Progenitor cell of endocrine pancreas (in vitro differentiated cells): ENCODE measurements around the gene LRP1B. TPM values are rescaled to one million over a fixed set of nuclear protein-coding genes. Genes with fewer than 3 reads are reported as not detected.
"Not testable (repeated sequence)": the region's sequence is repeated elsewhere in the genome, so short reads cannot be mapped to it uniquely, and the experiment has no call there.

Experiments used
- DNase-seq: peaks from one replicate; pipeline ENCODE4 v3.0.0; 2021; ENCODE audit warnings: low spot score; ENCODE audit not compliant: unreplicated experiment
- H3K27ac Mint-ChIP-seq: 2 replicates; pipeline ENCODE4 v1.8.0; 2021; ENCODE audit warnings: mild to moderate bottlenecking, moderate library complexity, mixed read lengths
- H3K27me3 Mint-ChIP-seq: 2 replicates; pipeline ENCODE4 v1.8.0; 2021; ENCODE audit warnings: mixed read lengths
- H3K36me3 Mint-ChIP-seq: 2 replicates; pipeline ENCODE4 v1.8.0; 2022; ENCODE audit warnings: mixed read lengths; ENCODE audit not compliant: insufficient read depth
- H3K4me1 Mint-ChIP-seq: 2 replicates; pipeline ENCODE4 v1.8.0; 2021; ENCODE audit warnings: low read depth, mixed read lengths
- H3K4me3 Mint-ChIP-seq: 2 replicates; pipeline ENCODE4 v1.8.0; 2021; ENCODE audit warnings: low read depth, mild to moderate bottlenecking, moderate library complexity, mixed read lengths
- H3K9me3 Mint-ChIP-seq: 2 replicates; pipeline ENCODE4 v1.8.0; 2021; ENCODE audit warnings: low read depth, mixed read lengths
- total RNA-seq: library from RNA; stranded (reverse); gene quantifications from 2 replicates; pipeline ENCODE4 v1.2.1, GENCODE V29; 2021
- TF ChIP-seq, protein P1 (sequence below): fragments of 200-600 bp; sonication (generic); IDR thresholded peaks from one replicate; pipeline ENCODE4 v1.5.0; 2021; ENCODE audit warnings: antibody characterized with exemption, mild to moderate bottlenecking; ENCODE audit not compliant: unreplicated experiment

The LRP1B gene
- total RNA-seq, 1 donor from 2014 or later: 0.57 TPM

GRCh38 chr2:140422759-140423158, 1708.1 kb downstream of the LRP1B start:
- H3K27me3 Mint-ChIP-seq: no peaks in the 10 kb centered on the region
- no peak overlapping the region for H3K4me3 Mint-ChIP-seq
- H3K9me3 Mint-ChIP-seq: no peaks in the 10 kb centered on the region
- TF ChIP-seq, protein P1, sequence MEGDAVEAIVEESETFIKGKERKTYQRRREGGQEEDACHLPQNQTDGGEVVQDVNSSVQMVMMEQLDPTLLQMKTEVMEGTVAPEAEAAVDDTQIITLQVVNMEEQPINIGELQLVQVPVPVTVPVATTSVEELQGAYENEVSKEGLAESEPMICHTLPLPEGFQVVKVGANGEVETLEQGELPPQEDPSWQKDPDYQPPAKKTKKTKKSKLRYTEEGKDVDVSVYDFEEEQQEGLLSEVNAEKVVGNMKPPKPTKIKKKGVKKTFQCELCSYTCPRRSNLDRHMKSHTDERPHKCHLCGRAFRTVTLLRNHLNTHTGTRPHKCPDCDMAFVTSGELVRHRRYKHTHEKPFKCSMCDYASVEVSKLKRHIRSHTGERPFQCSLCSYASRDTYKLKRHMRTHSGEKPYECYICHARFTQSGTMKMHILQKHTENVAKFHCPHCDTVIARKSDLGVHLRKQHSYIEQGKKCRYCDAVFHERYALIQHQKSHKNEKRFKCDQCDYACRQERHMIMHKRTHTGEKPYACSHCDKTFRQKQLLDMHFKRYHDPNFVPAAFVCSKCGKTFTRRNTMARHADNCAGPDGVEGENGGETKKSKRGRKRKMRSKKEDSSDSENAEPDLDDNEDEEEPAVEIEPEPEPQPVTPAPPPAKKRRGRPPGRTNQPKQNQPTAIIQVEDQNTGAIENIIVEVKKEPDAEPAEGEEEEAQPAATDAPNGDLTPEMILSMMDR: no peak
- H3K36me3 Mint-ChIP-seq: no peaks in the 10 kb centered on the region
- no peak for DNase-seq
- H3K4me1 Mint-ChIP-seq: no peaks in the 10 kb centered on the region
- no peak overlapping the region for H3K27ac Mint-ChIP-seq

DNA sequence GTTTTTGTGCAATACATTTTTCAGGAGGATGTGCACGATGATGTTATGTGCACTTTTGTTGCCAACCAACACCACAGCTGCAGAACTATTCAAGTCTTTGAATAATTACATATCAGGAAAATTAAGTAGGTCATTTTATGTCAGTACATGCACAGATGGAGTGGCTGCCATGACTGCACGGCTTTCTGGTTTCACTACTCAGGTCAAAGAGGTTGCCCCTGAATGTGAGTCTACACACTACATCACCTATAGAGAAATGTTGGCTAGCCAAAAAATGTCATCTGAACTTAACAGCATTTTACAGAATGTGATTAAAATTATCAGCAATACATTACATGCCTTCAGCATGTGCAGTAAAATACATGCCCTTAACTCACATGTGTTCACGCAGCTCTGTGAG, 1713.3 kb downstream of the LRP1B start:
- Mint-ChIP-seq H3K36me3 (peaks cover 3% of the 10 kb centered on the region), H3K4me1 (peaks cover 4% of the 10 kb centered on the region), H3K9me3 (peaks cover 12% of the 10 kb centered on the region), H3K27me3 (no peaks in the 10 kb centered on the region), H3K4me3 (no peak overlapping the region), H3K27ac (no peak overlapping the region)
- TF ChIP-seq, protein P1: no peak
- DNase-seq: no peak

GRCh38 chr2:140416577-140416976, 1714.2 kb downstream of the LRP1B start:
- peaks cover 4% of the 10 kb centered on the region for H3K4me1 Mint-ChIP-seq
- H3K9me3 Mint-ChIP-seq: peaks cover 12% of the 10 kb centered on the region
- TF ChIP-seq, protein P1: no peak
- no peaks in the 10 kb centered on the region for H3K27me3 Mint-ChIP-seq
- H3K27ac Mint-ChIP-seq: no peak overlapping the region
- DNase-seq: no peak
- H3K4me3 Mint-ChIP-seq: no peak overlapping the region
- peaks cover 3% of the 10 kb centered on the region for H3K36me3 Mint-ChIP-seq

- H3K9me3 Mint-ChIP-seq: peaks cover 12% of the 10 kb centered on the region
- not testable (repeated sequence) for H3K27me3 Mint-ChIP-seq, DNase-seq, H3K4me1 Mint-ChIP-seq, H3K4me3 Mint-ChIP-seq, H3K27ac Mint-ChIP-seq, H3K36me3 Mint-ChIP-seq
These were observed 1715.8 kb downstream of the LRP1B start for GRCh38 chr2:140415035-140415434.

DNA sequence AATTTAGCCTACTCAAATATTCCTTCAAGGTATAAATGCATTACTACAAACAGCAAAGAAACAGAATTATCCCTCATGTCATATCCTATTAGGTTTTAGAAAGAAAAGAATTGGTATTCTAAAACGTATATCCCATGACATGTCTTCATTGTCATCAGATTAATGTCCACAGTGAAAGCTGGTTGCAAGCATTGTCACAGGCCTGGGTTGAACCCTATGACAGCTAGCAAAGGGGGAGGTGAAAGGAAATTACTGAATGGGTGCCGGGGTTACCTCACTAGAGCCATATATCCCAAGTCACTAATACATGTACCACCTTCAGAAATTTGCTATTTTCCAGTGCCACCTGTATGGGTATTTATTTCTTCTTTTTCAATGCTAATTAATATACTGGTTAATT, 1720.1 kb downstream of the LRP1B start:
- no peak for DNase-seq
- TF ChIP-seq, protein P1: no peak

GRCh38 chr2:140401056-140401455, 1729.8 kb downstream of the LRP1B start:
- Mint-ChIP-seq H3K9me3 (peaks cover 17% of the 10 kb centered on the region), H3K36me3 (peaks cover 2% of the 10 kb centered on the region), H3K4me3 (no peak overlapping the region), H3K4me1 (no peaks in the 10 kb centered on the region), H3K27me3 (no peaks in the 10 kb centered on the region), H3K27ac (no peak overlapping the region)
- DNase-seq: no peak
- TF ChIP-seq, protein P1: no peak

More for the DNA sequence above, 1720.1 kb downstream of the LRP1B start:
- peaks cover 3% of the 10 kb centered on the region for H3K36me3 Mint-ChIP-seq
- no peak overlapping the region for H3K4me3 Mint-ChIP-seq
- no peak overlapping the region for H3K27ac Mint-ChIP-seq
- no peaks in the 10 kb centered on the region for H3K27me3 Mint-ChIP-seq
- peaks cover 11% of the 10 kb centered on the region for H3K4me1 Mint-ChIP-seq
- H3K9me3 Mint-ChIP-seq: peaks cover 16% of the 10 kb centered on the region
